Stimulated activated CD4-positive, alpha-beta T cell treated with anti-CD3 and anti-CD28 coated beads, Interleukin-2, amount 100 ng/mL, for 4 hours (primary cell): ENCODE measurements around the gene SF3B1.
"Not testable (repeated sequence)": the region's sequence is repeated elsewhere in the genome, so short reads cannot be mapped to it uniquely, and the experiment has no call there.

Source experiments
- DNase-seq: peaks from one replicate; pipeline ENCODE4 v3.0.0-alpha.2; 2020; ENCODE audit warnings: low read depth

Gene SF3B1

DNA sequence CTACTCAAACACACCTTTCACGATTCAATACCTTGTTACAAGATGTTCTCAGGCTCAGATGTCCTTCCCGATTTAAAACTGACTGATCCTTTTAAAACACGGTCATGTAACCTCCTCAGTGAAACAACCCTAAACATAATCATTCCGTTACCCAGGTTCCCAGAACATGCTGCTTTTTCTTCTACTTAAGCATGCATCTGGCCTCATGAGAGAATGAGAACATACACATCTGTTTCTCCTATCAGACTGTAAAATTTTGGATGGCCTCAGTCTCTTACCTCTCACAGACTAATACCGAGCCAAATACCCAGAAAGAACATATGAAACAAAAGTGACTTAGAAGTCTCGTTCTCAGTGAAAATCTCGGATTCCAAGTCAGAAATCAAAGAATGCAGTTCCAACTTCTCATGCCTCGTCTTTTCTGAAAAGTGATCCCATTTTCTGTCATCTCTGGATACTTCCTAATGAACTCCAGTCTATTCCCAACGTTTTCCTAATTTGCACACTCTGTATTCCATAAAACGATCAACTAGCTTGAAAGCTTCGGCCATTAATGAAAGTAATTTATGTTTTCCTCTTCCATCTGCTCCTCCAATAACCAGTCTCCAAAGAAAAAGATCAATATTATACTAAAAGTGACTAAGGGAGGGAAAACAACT lies 919 bp downstream of the SF3B1 start:
- DNase-seq, result no peak

DNA sequence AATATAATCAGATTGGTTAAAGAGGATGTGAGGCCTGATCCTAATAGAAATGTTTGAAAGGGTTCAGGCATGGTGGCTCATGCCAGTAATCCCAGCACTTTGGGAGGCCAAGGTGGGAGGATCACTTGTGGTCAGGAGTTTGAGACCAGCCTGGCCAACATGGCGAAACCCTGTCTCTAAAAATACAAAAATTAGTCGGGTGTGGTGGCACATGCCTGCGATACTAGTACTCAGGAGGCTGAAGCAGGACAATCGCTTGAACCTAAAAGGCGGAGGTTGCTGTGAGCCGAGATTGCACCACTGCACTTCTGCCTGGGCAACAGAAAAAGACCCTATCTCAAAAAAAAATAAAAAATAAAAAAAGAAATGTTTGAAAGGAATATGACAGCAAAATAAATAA lies 2.3 kb downstream of the SF3B1 start:
- DNase-seq, result not testable (repeated sequence)

DNA sequence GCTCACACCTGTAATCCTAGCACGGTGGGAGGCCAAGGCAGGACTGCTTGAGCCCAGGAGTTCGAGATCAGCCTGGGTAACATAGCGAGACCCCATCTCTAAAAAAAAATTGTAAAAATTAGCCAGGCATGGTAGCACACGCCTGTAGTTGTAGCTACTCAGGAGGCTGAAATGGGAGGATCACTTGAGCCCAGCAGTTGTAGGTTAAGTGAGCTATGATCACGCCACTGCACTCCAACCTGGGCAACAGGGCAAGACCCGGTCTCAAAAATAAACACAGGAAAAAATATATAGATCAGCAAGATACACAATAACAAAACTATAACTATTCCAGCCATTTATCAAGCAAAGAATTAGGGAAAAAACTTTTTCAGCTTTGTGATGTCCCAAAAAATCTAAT lies 3.0 kb downstream of the SF3B1 start:
- no peak for DNase-seq

DNA sequence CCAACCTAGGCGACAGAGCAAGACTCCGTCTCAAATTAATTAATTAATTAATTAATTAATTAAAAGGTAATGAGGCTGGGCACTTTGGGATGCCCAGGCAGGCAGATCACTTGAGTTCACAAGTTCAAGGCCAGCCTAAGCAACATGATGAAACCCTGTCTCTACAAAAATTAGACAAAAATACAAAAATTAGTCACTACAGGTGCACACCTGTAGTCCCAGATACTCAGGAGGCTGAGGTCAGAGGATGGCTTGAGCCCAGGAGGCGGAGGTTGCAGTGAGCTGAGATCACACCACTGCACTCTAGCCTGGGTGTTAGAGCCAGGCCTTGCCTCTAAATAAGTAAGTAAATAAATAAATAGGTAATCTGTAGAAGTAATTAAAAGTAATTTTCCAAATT lies 6.8 kb downstream of the SF3B1 start:
- DNase-seq, result no peak

DNA sequence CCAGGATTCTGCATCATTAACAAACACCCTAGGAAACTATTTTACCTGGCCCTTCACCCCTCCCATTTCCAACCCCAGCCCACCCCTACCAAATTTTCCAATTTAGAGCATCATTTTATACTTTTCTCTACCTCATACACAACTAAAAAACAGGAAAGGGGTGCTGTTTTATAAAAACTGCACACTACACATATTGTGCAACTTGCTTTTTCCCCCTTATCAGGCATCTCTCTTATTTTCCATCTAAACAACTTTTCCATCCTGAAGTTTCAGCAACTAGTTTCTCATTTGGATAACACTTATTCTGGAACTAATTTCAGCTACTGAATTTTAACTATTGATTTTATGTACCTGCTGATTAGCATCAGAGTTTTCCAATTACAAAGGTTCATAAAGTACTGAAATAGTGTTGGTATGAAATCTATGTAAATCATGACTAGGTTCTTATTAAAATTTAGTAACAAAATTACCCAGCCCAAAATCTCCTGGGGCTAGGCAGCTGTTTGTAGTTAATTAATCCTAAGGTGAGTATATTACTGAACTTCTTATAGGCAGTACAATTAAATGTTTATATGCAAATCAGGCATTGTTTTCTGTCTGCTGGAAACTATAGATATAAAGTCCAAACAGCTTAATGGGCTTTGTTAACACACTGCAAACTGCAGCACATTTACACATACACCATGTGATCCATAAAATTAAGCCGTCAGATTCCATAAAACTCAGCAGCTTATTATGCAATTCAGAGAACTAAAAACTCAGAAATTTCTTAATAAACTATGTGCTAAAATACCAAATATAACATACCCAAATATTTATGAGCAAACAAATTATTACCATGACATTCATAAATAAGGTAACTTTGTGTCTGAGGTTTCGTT lies 7.9 kb downstream of the SF3B1 start:
- no peak for DNase-seq

DNA sequence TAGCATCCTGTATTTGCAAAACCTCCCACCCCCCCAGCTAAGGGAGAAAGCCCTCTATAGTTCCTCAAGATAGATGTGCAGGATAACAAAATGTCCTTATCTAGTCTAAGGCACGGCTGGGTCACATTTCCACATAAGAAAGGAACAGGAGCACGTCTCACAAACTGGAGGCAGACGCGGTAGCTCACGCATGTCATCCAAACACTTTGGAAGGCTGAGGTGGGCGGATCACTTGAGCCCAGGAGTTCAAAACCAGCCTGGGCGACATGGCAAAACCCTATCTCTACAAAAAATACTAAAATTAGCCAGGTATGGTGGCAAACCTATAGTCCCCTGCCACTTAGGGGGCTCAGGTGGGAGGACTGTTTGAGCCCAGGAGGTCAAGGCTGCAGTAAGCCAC lies 9.3 kb downstream of the SF3B1 start:
- no peak for DNase-seq

DNA sequence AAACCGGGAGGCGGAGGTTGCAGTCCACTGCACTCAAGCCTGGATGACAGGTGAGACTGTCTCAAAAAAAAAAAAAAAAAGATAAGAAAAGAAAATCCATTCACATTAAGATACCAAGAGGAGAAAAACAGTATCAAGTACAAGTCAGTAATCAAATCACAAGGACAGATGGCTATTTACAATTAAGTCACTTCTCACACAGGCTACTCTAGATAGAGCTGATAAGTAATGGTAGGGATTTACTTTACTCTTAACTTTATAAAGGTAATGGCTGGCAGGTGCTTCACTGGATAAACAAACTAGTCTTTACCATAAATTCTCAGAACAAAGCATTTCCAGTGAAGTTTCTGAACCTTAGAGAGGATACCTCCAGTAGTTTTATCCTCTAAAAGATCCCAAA lies 11.5 kb downstream of the SF3B1 start:
- no peak for DNase-seq

DNA sequence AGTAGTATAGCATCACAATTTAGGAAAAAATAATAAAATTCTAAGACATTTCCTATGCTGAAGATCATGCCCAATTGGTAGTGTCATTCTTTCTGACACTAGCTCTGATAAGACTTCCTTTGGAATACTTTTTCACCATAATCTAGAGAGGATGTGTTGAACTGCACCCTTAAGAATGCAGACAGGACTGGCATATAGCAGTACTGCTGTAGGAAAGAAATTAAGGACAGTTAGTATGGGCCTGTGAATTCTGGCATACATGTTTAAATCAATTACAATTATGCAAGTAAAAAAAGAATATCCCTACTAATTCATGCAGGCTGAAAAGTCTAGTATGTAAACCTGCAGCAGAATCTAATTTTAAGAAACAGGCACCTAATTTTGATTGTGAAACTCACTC lies 15.4 kb downstream of the SF3B1 start:
- DNase-seq, result no peak

DNA sequence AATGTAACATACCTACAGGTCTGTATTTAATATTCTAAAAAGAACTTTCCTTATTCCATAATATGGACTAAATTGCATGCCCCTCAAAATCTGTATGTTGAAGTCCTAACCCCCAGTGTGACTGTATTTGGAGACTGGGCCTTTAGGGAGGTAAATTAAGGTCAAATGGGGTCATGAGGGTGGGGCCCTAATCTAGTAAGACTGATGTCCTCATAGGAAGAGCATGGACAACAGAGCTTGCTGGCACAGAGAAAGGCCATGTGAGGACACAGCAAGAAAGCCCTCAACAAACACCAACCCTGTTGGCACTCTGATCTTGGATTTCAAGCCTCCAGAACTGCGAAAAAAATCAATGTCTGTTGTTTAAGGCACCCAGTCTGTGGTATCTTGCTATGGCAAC lies 18.6 kb downstream of the SF3B1 start:
- no peak for DNase-seq

DNA sequence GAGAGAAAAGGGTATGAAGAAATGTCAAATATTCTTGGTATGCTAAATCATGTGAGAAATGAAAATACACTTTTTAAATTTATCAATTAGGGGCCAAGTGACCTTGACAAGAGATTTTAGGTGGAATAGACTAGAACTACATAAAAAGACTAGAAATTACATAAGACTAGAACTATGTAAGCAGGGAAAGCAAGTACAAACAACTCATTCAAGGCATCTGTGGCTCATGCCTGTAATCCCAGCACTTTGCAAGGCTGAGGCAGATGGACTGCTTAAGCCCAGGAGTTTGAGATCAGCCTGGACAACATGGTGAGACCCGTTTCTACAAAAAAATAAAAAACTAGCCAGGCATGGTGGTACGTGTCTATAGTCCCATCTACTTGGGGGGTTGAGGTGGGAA lies 20.3 kb downstream of the SF3B1 start:
- DNase-seq, result no peak

DNA sequence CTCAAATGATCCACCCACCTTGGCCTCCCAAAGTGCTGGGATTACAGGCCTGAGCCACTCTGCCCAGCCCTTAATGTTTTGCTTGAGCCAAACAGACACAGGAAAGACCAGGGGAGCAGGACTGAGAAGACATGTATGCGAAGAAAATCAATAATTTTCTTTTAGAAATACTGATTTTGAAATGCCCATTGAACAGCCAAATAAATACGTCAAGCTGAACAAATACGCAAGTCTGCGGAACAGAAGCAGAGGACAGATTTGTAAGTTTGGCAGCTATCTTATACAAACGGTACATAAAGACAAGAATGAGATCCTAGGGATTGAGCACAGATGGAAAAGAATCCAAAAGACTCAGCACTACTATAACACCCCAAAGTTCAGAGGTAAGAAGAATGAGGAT lies 20.8 kb downstream of the SF3B1 start:
- DNase-seq, result no peak

DNA sequence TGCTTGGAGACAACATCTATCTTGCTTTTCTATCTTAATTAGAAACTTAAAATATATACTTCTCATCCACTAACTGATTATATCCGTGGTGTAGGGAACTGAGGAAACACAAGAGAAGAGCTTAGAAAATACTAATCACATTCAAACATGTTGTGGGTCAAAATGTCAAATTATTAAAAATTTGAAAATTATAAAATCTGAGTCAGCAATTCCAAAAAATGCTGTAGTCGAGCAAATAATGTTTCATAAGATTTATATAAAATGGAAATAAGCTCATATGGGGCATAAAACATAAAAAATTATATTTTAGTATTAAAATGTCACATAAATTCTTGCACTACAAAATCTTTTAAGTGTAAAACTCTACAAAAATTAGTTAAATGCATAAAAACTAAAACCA lies 29.2 kb downstream of the SF3B1 start:
- no peak for DNase-seq

DNA sequence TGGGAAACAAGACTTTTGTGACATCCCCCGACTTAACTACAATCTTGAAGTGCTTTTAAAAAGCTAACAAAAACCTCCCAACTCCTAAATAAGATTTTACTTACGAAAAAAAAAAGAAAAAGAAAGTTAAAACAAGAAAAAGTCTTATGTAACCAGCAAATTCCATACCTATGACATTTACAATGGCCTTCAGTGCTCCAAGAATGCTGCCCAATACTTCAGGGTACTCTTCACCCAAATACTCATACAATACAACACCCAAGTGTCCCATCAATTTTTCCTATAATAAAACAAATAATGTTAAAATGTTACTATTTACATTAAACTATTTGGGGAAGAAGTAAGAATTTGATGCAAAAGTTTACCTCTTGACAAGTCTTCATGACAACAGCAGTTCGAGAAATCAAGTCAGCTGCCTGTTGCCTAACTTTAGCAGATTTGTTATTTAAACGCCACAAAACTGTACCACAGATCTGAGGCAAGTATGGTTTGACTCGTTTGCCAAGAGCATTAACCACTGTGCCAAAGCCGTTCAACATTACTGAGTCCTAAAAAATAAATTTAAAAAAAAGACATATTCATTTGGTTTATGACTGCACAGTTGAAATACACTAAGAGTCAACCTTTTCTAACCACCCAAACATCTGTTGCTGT lies 34.8 kb downstream of the SF3B1 start:
- no peak for DNase-seq

DNA sequence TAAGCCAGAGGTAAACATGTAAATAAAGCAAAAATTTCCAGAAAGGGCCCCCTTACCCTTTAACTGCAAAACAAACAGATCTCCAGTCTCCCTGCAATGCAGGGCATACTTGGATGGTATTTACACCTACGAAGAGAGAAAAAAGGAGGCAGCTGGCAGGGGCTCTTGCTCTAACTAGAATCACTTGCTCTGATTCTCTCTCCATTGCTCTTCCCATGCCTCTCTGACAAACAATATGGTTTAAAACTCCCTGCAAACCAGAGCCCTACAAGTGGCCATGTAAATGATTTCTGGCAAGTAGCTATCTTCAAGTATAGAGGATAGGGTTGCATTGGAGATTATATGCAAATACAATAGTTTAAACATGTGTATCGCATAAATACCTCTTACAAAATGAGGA lies 35.9 kb downstream of the SF3B1 start:
- DNase-seq, result no peak

DNA sequence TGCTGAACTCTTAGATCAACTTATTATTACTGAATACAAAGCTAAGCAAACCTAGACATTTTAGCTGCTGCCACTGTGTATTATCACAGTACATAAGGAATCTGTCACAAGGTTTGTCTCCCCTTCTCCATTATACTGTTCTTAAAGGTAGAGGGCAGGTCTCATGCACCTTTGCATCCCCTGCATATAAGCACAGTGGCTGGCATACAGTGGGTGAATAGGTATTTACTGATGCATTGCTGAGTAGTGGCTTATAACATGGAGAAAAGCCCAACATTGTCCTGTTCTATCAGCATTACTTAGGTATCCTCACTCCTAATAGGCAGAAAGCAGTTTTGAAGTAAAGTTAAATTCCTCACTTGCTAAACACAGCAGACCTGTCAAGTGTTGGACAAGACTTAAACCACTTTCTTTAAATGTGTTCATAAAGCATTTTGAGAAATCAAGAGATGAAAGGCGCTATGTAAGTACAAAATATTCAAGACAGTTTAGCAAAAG lies 43.6 kb downstream of the SF3B1 start:
- DNase-seq, result no peak

DNA sequence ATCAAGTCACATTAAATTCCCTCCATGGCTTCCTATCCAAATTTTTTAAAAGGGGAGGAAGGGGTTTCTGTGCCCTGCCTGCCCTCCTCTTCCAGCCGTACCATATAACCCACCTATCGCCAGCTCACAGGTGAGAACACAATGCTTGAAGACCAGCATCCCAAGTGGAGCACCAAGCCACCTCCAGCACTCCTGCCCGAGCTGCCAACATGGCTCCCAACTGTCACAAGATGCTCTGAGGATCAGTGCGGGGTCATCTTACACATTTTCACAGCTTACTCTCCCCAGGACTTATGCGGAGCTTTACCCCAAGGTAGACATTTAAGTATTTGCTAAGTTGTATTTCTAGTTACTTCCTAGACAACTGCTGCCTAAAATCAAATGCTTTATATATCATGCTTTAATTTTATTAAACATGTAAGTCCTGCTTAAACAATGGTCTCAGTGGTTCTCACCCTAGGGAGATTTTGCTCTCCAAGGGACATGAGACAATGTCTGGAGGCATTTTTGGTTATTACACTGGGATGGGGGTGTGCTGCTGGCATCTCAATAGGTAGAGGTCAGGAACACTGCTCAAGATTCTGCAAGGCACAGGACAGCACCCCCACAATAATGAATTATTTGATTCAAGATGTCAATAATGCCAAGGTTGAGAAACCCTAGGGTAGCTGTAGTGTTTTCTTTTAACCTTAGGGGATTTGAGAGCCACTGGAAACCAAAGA lies 45.8 kb downstream of the SF3B1 start:
- no peak for DNase-seq

DNA sequence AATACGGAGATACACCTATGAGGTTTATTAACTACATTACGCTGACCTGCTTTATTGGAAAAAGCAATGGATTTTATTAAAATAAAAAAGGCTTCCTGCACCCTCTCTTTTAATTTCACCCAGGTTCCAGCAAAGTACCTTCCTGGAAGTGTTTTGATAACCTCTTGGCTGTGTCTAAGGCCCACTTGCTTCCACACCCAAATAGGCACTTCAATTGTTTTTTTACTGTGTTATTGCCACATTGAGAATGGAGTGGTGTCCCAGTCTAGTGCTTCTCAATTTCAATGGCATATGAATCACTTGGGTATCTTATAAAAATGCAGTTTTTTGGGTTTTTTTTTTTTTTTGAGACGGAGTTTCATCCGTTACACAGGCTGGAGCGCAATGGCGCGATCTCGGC lies 47.6 kb downstream of the SF3B1 start:
- DNase-seq, result no peak

DNA sequence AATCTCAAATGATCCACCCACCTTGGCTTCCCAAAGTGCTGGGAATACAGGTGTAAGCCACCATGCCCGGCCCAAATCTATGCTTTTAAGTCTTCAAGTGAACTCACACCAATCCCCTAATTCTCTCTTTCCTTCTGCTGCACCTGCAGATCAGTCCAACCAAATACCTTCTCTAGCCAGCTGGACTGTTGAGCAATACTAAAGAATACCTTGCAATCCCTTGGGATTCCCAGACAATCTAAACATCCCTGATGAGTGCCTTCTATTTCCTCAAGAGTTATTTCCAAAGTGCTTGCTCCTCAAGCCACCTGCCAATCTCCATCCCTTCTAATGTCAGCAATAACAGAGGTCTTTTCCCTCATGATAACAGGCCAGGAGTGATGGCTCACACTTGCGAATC lies 48.6 kb downstream of the SF3B1 start:
- no peak for DNase-seq

DNA sequence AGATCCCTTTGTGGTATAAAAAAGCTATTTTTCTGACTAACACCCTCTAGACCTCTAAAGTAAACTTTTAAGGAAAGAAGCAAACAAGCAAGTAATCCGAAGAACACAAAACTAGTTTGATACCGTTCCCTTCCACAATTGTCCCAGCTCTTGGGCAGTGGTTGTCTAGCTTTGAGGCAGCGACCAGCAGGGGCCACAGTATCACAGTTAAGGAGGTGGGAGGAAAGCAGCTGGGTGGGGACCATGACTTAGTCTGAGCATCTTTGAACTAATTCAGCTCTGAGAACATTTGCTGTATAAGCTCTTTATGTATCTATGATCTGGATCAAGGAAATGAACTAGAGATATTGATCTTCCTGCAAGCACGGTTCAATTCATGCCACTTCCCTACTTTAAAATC lies 51.0 kb downstream of the SF3B1 start:
- DNase-seq, result no peak

DNA sequence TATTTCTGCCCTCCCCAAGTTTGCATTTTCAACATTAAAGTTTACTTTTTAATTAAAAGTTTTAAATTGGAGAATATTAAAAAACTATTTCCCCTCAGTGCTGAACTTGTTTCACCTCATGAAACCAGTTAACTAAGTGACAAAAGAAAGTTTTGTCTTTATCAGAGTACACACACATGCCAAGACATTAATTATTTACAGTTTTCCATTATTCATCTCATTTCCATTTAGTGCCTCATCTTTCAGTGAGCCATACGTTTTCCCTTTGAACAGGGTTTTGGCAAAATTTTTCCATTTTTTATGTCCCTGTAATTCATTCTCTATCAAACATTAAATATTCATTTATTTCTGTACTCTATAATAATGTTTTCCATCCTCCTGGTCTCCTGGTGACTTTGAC lies 53.2 kb downstream of the SF3B1 start:
- DNase-seq, result no peak

DNA sequence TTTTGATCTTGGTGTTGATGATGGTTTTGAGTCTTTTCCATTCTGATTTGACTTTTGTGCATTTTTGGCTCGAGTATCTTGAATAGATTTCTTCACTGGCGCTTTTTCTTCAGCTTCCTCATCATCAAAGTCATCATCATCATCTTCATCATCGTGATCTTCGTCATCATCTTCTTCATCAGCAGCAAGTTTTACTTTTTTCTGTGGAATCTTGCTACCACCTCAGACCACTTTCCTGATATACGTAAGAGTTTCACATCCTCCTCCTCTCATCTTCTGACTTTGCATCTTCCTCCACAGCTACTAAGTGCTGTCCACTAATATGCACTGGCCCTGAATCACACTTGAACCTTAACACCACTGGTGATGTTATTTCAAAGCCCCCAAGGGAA lies 54.9 kb downstream of the SF3B1 start:
- DNase-seq, result not testable (repeated sequence)

DNA sequence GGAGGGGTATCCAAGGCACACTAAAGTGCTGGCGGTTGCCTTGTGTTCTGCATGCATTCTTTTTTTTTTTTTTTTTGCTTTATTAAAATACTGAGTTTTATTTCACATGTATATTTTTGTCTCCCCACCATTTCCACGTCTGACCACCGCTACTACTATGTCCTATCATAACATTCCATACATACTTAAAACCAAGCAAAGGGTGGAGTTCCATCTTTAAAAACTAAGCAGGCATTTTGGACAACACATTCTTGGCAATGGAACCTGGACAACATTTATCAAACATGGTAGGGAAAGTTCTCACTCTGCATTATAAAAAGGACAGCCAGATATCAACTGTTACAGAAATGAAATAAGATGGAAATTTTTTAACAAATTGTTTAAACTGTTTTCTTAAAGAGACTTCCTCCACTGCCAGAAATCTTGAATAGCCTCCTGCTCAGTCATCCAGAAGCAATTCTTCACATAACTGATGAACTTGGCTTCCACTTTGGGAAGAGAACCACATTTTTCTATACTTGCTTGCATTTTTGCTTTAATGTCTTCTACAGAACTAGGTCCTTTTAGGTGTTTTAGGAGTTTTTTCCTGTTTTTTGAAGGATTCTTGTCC lies 55.4 kb downstream of the SF3B1 start:
- not testable (repeated sequence) for DNase-seq
